ACHN (cell line): ENCODE data around the gene ATXN7L1.

Experiments used
- DNase-seq: peaks from one replicate; pipeline ENCODE4 v3.0.0-alpha.2; 2015
- in situ Hi-C: cut with HindIII; loops from 2 replicates; pipeline ENCODE4 v1.10.0; 2017; ENCODE audit warnings: low sequenced_read_pairs, low pct_ligation_motif_present, low pct_unique_long_range_greater_than_20kb

Gene ATXN7L1

GRCh38 chr7:105876091-105876963 lies at the start of gene ATXN7L1:
Gene ATXN7L1, minus strand, starts transcription at chr7:105876599. Its CDS starts 41 bp downstream, at chr7:105876558.
- peak; percentile 100 for DNase-seq
- in situ Hi-C loops, result no loop called here

GRCh38 chr7:105926131-105926530 lies 49.7 kb upstream of the ATXN7L1 start:
- in situ Hi-C loops, result no loop called here
- no peak for DNase-seq

GRCh38 chr7:105924945-105925344 lies 48.5 kb upstream of the ATXN7L1 start:
- DNase-seq, result no peak
- in situ Hi-C loops, result no loop called here

- peak; percentile 17 for DNase-seq
- in situ Hi-C loops, result no loop called here
Observed at GRCh38 chr7:105920766-105921165, 44.4 kb upstream of the ATXN7L1 start.

GRCh38 chr7:105917659-105918058 lies 41.3 kb upstream of the ATXN7L1 start:
- in situ Hi-C loops, result no loop called here
- no peak for DNase-seq

- in situ Hi-C loops, result no loop called here
- no peak for DNase-seq
Observed at GRCh38 chr7:105916603-105917002, 40.2 kb upstream of the ATXN7L1 start.

- no peak for DNase-seq
- in situ Hi-C loops, result no loop called here
Observed at GRCh38 chr7:105913947-105914346, 37.5 kb upstream of the ATXN7L1 start.

- no peak for DNase-seq
- in situ Hi-C loops, result no loop called here
Observed at GRCh38 chr7:105911961-105912575, 35.7 kb upstream of the ATXN7L1 start.

GRCh38 chr7:105910172-105910571 lies 33.8 kb upstream of the ATXN7L1 start:
- DNase-seq, result no peak
- in situ Hi-C loops, result no loop called here

GRCh38 chr7:105909742-105910141 lies 33.3 kb upstream of the ATXN7L1 start:
- in situ Hi-C loops, result no loop called here
- no peak for DNase-seq

- in situ Hi-C loops, result no loop called here
- DNase-seq, result no peak
Observed at GRCh38 chr7:105907129-105907846, 30.9 kb upstream of the ATXN7L1 start.

- in situ Hi-C loops, result no loop called here
Observed at GRCh38 chr7:105906695-105907094, 30.3 kb upstream of the ATXN7L1 start.

GRCh38 chr7:105905910-105906568 lies 29.6 kb upstream of the ATXN7L1 start:
- in situ Hi-C loops, result no loop called here
- no peak for DNase-seq

More at GRCh38 chr7:105906695-105907094, 30.3 kb upstream of the ATXN7L1 start:
- no peak for DNase-seq

GRCh38 chr7:105905209-105905909 lies 29.0 kb upstream of the ATXN7L1 start:
- in situ Hi-C loops, result no loop called here
- no peak for DNase-seq

GRCh38 chr7:105904064-105904463 lies 27.7 kb upstream of the ATXN7L1 start:
- in situ Hi-C loops, result no loop called here
- no peak for DNase-seq

GRCh38 chr7:105902325-105902911 lies 26.0 kb upstream of the ATXN7L1 start:
- no peak for DNase-seq
- in situ Hi-C loops, result no loop called here

GRCh38 chr7:105897999-105898398 lies 21.6 kb upstream of the ATXN7L1 start:
- DNase-seq, result no peak
- in situ Hi-C loops, result no loop called here

- in situ Hi-C loops, result no loop called here
- no peak for DNase-seq
Observed at GRCh38 chr7:105896407-105896911, 20.1 kb upstream of the ATXN7L1 start.
